Upper lobe of left lung (tissue), 4 donors: ENCODE results near the gene PHLDA3.

ENCODE experiments used
- CTCF ChIP-seq, 6 experiments: fragments of 450-650 bp in 4 of 6; fragments of 200-600 bp in 2 of 6; sonication (generic) in 2 of 6; IDR thresholded peaks; one replicate each; pipeline ENCODE4 v1.5.1; 2016 to 2019; ENCODE audit warnings: antibody characterized with exemption in 6 of 6
- EP300 ChIP-seq, 4 donors: sonication (generic); formaldehyde crosslinking; IDR thresholded peaks; one replicate each; pipeline ENCODE4 v1.5.1; 2017; ENCODE audit warnings: antibody characterized with exemption in 4 of 4, control low read depth in 2 of 4
- POLR2A ChIP-seq, 4 donors: fragments of 450-650 bp; IDR thresholded peaks; one replicate each; pipeline ENCODE4 v1.5.1; 2016 to 2017; ENCODE audit warnings: antibody characterized with exemption in 4 of 4, mild to moderate bottlenecking in 2 of 4
- POLR2AphosphoS5 ChIP-seq, 2 donors: sonication (generic); formaldehyde crosslinking; IDR thresholded peaks; one replicate each; pipeline ENCODE4 v1.5.1; 2017; ENCODE audit warnings: antibody characterized with exemption in 2 of 2

GRCh38 chr1:201510734-201511133 lies 41.7 kb upstream of the PHLDA3 start:
- TF ChIP-seq POLR2A (IDR thresholded peaks at IDR 0.05): no peak
- TF ChIP-seq POLR2AphosphoS5 (IDR thresholded peaks at IDR 0.05): no peak
- no peak for TF ChIP-seq CTCF (IDR thresholded peaks at IDR 0.05)
- no peak for TF ChIP-seq EP300 (IDR thresholded peaks at IDR 0.05)
